Vagina (tissue), 2 donors: ENCODE results near the gene TOB1. TPM values are rescaled to one million over a fixed set of nuclear protein-coding genes. Genes with fewer than 3 reads are reported as not detected.

Source experiments
- DNase-seq, 2 donors: peaks; one replicate each; pipeline ENCODE4 v3.0.0-alpha.2; 2017; ENCODE audit errors: extremely low spot score in 2 of 2
- H3K27ac ChIP-seq: fragments of 200-600 bp; sonication (generic); one replicate; pipeline ENCODE4 v1.5.1; 2019
- H3K27me3 ChIP-seq: fragments of 200-600 bp; sonication (generic); one replicate; pipeline ENCODE4 v1.5.1; 2019
- H3K36me3 ChIP-seq, 2 donors: fragments of 200-600 bp; sonication (generic); one replicate each; pipeline ENCODE4 v1.5.1; 2017 to 2019
- H3K4me1 ChIP-seq: fragments of 200-600 bp; sonication (generic); one replicate; pipeline ENCODE4 v1.5.1; 2019
- H3K4me3 ChIP-seq, 2 donors: fragments of 200-600 bp; sonication (generic); 1 replicate in 1 of 2; 2 replicates in 1 of 2; pipeline ENCODE4 v1.5.1; 2016 to 2019
- H3K9me3 ChIP-seq: fragments of 200-600 bp; sonication (generic); one replicate; pipeline ENCODE4 v1.5.1; 2019
- CTCF ChIP-seq, 3 experiments: fragments of 450-650 bp in 2 of 3; fragments of 200-600 bp in 1 of 3; sonication (generic) in 1 of 3; IDR thresholded peaks; one replicate each; pipeline ENCODE4 v1.5.1; 2017 to 2019; ENCODE audit warnings: antibody characterized with exemption in 3 of 3, mild to moderate bottlenecking in 2 of 3, moderate library complexity in 2 of 3
- POLR2A ChIP-seq, 2 donors: fragments of 450-650 bp; IDR thresholded peaks; one replicate each; pipeline ENCODE4 v1.6.1; 2017; ENCODE audit warnings: antibody characterized with exemption in 2 of 2, mild to moderate bottlenecking in 2 of 2, moderate library complexity in 2 of 2
- POLR2AphosphoS5 ChIP-seq, 2 donors: sonication (generic); formaldehyde crosslinking; IDR thresholded peaks; one replicate each; pipeline ENCODE4 v1.9.0; 2017; ENCODE audit warnings: antibody characterized with exemption in 2 of 2, mild to moderate bottlenecking in 2 of 2, low read depth in 1 of 2; ENCODE audit not compliant: insufficient read depth in 1 of 2
- intact Hi-C: fragments of 100-400 bp; cut with DNase I; formaldehyde crosslinking; loops from one replicate; pipeline ENCODE4 v1.15.1; 2023
- total RNA-seq: library from RNA; depleted of rRNA; stranded (reverse); fragments of >200 nt; gene quantifications from one replicate; pipeline ENCODE4 v1.2.3, GENCODE V29; 2016

Gene TOB1
- total RNA-seq, 1 donor from 2014 or later = 74.4 TPM

DNA sequence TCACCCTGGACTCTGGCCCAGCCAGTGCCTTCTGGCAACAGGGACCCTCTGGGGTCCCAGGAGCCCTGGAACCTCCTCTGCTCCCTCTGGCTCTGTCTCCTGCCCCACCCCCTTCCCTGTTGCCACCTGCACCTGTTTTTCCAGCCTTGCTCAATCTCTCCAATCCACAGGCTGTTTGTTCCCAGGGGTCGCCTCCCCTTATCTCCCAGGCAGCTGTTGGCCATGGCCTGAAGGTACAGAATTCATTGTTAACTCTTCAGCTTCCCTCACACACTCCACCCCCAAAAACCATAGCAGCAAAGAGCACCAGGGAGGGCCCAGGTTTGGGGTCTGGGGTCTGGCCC, 39.3 kb upstream of the TOB1 start:
- peak overlapping the region; percentile 95 for H3K27ac ChIP-seq
- no peak overlapping the region for H3K4me3 ChIP-seq
- H3K4me1 ChIP-seq = peaks cover 42% of the 10 kb centered on the region
- H3K36me3 ChIP-seq = no peaks in the 10 kb centered on the region
- TF ChIP-seq POLR2A (IDR thresholded peaks at IDR 0.05) (no peak), POLR2AphosphoS5 (IDR thresholded peaks at IDR 0.05; ENCODE audit: insufficient read depth in 1 of 2, low read depth in 1 of 2) (no peak), CTCF (IDR thresholded peaks at IDR 0.05) (no peak)
- H3K27me3 ChIP-seq = no peaks in the 10 kb centered on the region
- H3K9me3 ChIP-seq = no peaks in the 10 kb centered on the region
- no peak for DNase-seq
- intact Hi-C loops = no loop called here

GRCh38 chr17:50904518-50905459, 38.6 kb upstream of the TOB1 start:
- intact Hi-C loops = loop anchor here (5.0 kb wide), 1 partner anchor 37 kb away; the partner anchor contains the start of gene TOB1
- H3K4me1 ChIP-seq = peaks cover 42% of the 10 kb centered on the region
- peak overlapping the region; percentile 95 for H3K27ac ChIP-seq
- H3K27me3 ChIP-seq = no peaks in the 10 kb centered on the region
- H3K36me3 ChIP-seq = no peaks in the 10 kb centered on the region
- H3K9me3 ChIP-seq = no peaks in the 10 kb centered on the region
- H3K4me3 ChIP-seq = no peak overlapping the region
- no peak for DNase-seq
- TF ChIP-seq POLR2A (IDR thresholded peaks at IDR 0.05) (no peak), CTCF (IDR thresholded peaks at IDR 0.05) (no peak), POLR2AphosphoS5 (IDR thresholded peaks at IDR 0.05; ENCODE audit: insufficient read depth in 1 of 2, low read depth in 1 of 2) (peak; percentile 11 to 74)

DNA sequence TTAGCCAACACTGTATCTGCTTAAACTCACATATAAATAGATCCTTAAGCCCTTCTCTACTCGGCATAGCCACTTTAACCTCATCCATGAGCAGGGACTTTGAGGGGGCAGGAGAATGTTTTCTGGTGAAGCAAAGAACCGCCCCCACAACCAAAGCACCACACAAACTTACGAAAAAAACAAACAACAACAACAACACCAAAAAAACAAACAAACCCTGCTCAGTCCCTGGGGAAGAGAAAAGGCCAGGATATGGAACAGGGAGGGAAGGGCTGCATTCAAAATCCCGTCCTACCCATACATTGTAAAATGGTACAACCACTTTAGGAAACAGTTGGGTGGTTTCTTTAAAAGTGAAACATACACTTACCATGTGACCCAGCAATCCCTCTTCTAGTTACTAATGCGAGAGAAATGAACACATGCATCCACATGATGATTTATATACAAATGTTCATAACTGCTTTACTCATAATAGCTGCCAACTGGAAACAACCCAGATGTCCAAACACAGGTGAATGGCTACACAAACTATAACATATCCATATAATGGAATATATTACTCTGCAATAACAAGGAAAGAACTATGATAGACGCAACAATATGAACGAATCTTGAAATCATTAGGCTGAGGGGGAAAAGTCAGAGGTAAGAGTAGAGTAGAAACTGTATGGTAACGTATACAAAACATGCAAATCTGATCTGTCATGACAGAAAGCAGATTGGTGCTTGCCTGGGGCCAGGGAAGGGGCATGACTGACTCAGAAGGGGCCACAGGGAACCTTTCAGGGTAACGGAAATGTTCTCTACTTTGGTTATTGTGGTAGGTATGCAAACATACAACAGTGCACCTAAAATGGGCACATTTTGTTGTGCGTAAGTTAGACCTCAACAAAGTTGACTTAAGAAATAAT, 37.7 kb upstream of the TOB1 start:
- H3K4me1 ChIP-seq = peaks cover 42% of the 10 kb centered on the region
- H3K9me3 ChIP-seq = no peaks in the 10 kb centered on the region
- TF ChIP-seq POLR2AphosphoS5 (IDR thresholded peaks at IDR 0.05; ENCODE audit: insufficient read depth in 1 of 2, low read depth in 1 of 2) (peak in 1 of 2 donors; percentile 83), POLR2A (IDR thresholded peaks at IDR 0.05) (no peak)
- no peaks in the 10 kb centered on the region for H3K36me3 ChIP-seq
- H3K27ac ChIP-seq = peak overlapping the region; percentile 95
- DNase-seq = no peak
- intact Hi-C loops = loop anchor here (5.0 kb wide), 1 partner anchor 37 kb away; the partner anchor contains the start of gene TOB1
- no peak overlapping the region for H3K4me3 ChIP-seq
- H3K27me3 ChIP-seq = no peaks in the 10 kb centered on the region

DNA sequence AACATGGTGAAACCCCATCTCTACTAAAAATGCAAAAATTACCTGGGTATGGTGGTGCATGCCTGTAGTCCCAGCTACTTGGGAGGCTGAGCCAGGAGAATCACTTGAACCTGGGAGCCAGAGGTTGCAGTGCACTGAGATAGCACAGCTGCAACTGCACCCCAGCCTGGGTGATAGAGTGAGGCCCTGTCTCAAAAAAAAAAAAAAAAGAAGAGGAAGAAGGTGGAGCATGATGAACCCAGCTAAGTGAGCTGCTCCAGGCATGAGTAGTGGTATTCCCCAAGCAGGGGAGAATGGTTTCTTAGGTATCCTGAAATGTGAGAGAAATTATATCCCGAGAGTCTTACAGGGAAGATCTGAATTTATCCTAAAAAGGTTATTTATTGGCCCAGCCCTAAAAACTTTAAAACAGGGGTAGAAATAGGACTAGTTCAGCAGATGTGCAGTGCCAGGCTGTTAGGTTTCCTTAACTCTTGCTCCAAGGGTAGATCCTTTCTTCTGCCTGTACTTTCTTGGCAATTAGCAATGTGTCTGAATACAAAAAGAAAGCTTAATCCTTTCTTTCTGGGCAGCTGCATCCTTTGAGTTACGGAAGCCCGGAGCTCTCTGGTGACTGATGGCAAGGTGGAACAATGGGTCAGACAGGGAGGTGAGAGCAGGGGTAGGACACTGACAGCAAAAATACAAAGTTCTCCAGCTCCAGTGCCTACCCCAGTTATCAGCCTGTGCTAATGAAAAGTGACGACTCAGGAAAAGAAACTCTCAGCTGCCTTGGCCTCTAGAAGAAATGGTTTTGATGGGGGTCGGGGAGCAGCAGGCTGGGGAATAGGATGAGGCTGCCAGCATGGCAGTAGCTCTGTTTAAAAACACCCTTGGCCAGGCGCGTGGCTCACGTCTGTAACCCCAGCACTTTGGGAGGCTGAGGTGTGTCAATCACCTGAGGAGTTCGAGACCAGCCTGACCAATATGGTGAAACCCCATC, 36.5 kb upstream of the TOB1 start:
- Histone ChIP-seq H3K4me1 (peaks cover 36% of the 10 kb centered on the region), H3K4me3 (no peak overlapping the region), H3K9me3 (no peaks in the 10 kb centered on the region), H3K27me3 (no peaks in the 10 kb centered on the region), H3K36me3 (no peaks in the 10 kb centered on the region), H3K27ac (peak overlapping the region; percentile 95)
- intact Hi-C loops = loop anchor here (5.0 kb wide), 1 partner anchor 35 kb away; the partner anchor contains the start of gene TOB1
- TF ChIP-seq CTCF (IDR thresholded peaks at IDR 0.05) (no peak), POLR2A (IDR thresholded peaks at IDR 0.05) (no peak), POLR2AphosphoS5 (IDR thresholded peaks at IDR 0.05; ENCODE audit: insufficient read depth in 1 of 2, low read depth in 1 of 2) (no peak)
- DNase-seq = no peak
